Endothelial cell of umbilical vein (primary cell): ENCODE data around the gene FNDC5. TPM values are rescaled to one million over a fixed set of nuclear protein-coding genes. Genes with fewer than 3 reads are reported as not detected.

ENCODE experiments used
- BruUV-seq: library from RNA; stranded (reverse); fragments of 400-500 nt; replicated peaks from 2 replicates; lab custom pipeline; 2021; lab: Mats Ljungman, UMichigan
- CTCF ChIA-PET: fragments of 300-600, 350-600 bp; sonication (Branson Sonifier 250); formaldehyde crosslinking; loops from one replicate; lab custom pipeline; 2021; ENCODE audit warnings: antibody characterized with exemption, inconsistent platforms; lab: Charles Lee
- POLR2A ChIA-PET: fragments of 300-600, 350-600 bp; sonication (Branson Sonifier 250); formaldehyde crosslinking; loops from one replicate; lab custom pipeline; 2021; ENCODE audit warnings: antibody characterized with exemption, inconsistent platforms; lab: Charles Lee
- DNase-seq: peaks from one replicate; pipeline ENCODE4 v3.0.0-alpha.2; 2011; ENCODE audit warnings: low read depth, low spot score
- FAIRE-seq: peaks from 2 replicates; lab custom pipeline; 2011; peaks lifted over from hg19 to GRCh38; lab: Jason Lieb, UNC
- H2AFZ ChIP-seq: 2 replicates; pipeline ENCODE4 v1.6.0; 2012; ENCODE audit warnings: low read depth, low read length, control low read depth, inconsistent platforms
- H3K27ac ChIP-seq: 2 replicates; pipeline ENCODE4 v1.5.1; 2011; ENCODE audit warnings: low read depth, mild to moderate bottlenecking, control low read depth, low read length, moderate library complexity; ENCODE audit not compliant: insufficient read depth
- H3K27me3 ChIP-seq, 2 experiments: 2 replicates each; pipeline versions ENCODE4 v1.6.0 to v1.6.1; 2011; ENCODE audit warnings: low read length in 2 of 2, mixed read lengths in 1 of 2; ENCODE audit not compliant: control insufficient read depth in 2 of 2, insufficient read depth in 2 of 2
- H3K36me3 ChIP-seq, 2 experiments: 2 replicates in 1 of 2; 3 replicates in 1 of 2; pipeline ENCODE4 v1.5.1; 2011; ENCODE audit warnings: low read length in 2 of 2, mild to moderate bottlenecking in 1 of 2, moderate library complexity in 1 of 2; ENCODE audit not compliant: control insufficient read depth in 2 of 2, insufficient read depth in 2 of 2; ENCODE audit errors: extremely low read depth in 1 of 2
- H3K4me1 ChIP-seq: 3 replicates; pipeline ENCODE4 v1.5.1; 2011; ENCODE audit warnings: mild to moderate bottlenecking, low read length; ENCODE audit not compliant: control insufficient read depth, insufficient read depth; ENCODE audit errors: extremely low read depth
- H3K4me2 ChIP-seq: 2 replicates; pipeline ENCODE4 v1.6.1; 2011; ENCODE audit warnings: low read length, control low read depth, mixed read lengths; ENCODE audit not compliant: insufficient read depth
- H3K4me3 ChIP-seq, 3 experiments: fragments of 200-600 bp in 1 of 3; sonication (generic), shearing (Covaris generic) in 1 of 3; replicated peaks in 1 of 3; 2 replicates each; pipeline ENCODE4 v1.5.1; 2011 to 2016; ENCODE audit warnings: control low read depth in 3 of 3, low read length in 3 of 3, mild to moderate bottlenecking in 2 of 3, inconsistent platforms in 1 of 3, low read depth in 1 of 3, moderate library complexity in 1 of 3; ENCODE audit not compliant: insufficient read depth in 1 of 3
- H3K79me2 ChIP-seq: 2 replicates; pipeline ENCODE4 v1.6.0; 2012; ENCODE audit warnings: low read length, inconsistent platforms; ENCODE audit not compliant: control insufficient read depth, insufficient read depth
- H3K9ac ChIP-seq: replicated peaks from 2 replicates; pipeline ENCODE3; 2011; ENCODE audit warnings: low read length, control low read depth; ENCODE audit not compliant: insufficient read depth; ENCODE audit errors: extremely low read depth
- H3K9me1 ChIP-seq: replicated peaks from 3 replicates; pipeline ENCODE4 v1.6.0; 2011; ENCODE audit warnings: mild to moderate bottlenecking, low read length; ENCODE audit not compliant: control insufficient read depth, insufficient read depth; ENCODE audit errors: extremely low read depth
- H3K9me3 ChIP-seq: replicated peaks from 2 replicates; pipeline ENCODE4 v1.5.1; 2012; ENCODE audit warnings: low read length, inconsistent platforms; ENCODE audit not compliant: control insufficient read depth, insufficient read depth
- H4K20me1 ChIP-seq: replicated peaks from 2 replicates; pipeline ENCODE3; 2011; ENCODE audit warnings: mild to moderate bottlenecking, low read length; ENCODE audit not compliant: control insufficient read depth, insufficient read depth; ENCODE audit errors: extremely low read depth
- EZH2 ChIP-seq: IDR thresholded peaks from 2 replicates; pipeline ENCODE4 v1.6.1; 2012; ENCODE audit warnings: borderline replicate concordance, low read depth, mild to moderate bottlenecking, moderate library complexity, low read length, inconsistent platforms; ENCODE audit not compliant: severe bottlenecking
- FOS ChIP-seq: IDR thresholded peaks from 2 replicates; pipeline ENCODE4 v1.6.1; 2011; ENCODE audit warnings: mild to moderate bottlenecking, low read length, moderate library complexity, borderline replicate concordance; ENCODE audit not compliant: insufficient read depth
- GATA2 ChIP-seq: IDR thresholded peaks from 2 replicates; pipeline ENCODE4 v1.7.0; 2011; ENCODE audit warnings: low read depth, mild to moderate bottlenecking, moderate library complexity, mixed read lengths, low read length; ENCODE audit not compliant: insufficient read length, insufficient read depth
- JUN ChIP-seq: IDR thresholded peaks from 2 replicates; pipeline ENCODE4 v1.6.1; 2011; ENCODE audit warnings: borderline replicate concordance, low read depth; ENCODE audit not compliant: insufficient read length, insufficient read depth
- MYC ChIP-seq: IDR thresholded peaks from one replicate; pipeline ENCODE4 v1.6.1; 2011; ENCODE audit warnings: mild to moderate bottlenecking, low read depth, low read length
- POLR2A ChIP-seq: IDR thresholded peaks from 2 replicates; pipeline ENCODE4 v1.6.1; 2012; ENCODE audit warnings: low read depth, mild to moderate bottlenecking, control low read depth, low read length
- POLR2AphosphoS5 ChIP-seq: IDR thresholded peaks from 2 replicates; pipeline ENCODE4 v1.6.1; 2012; ENCODE audit warnings: low read depth, mild to moderate bottlenecking, control low read depth, low read length, moderate library complexity; ENCODE audit not compliant: insufficient read depth
- dilution Hi-C: fragments of 300-500 bp; cut with MboI; formaldehyde crosslinking; loops from one replicate; pipeline ENCODE4 v1.15.0; 2019; ENCODE audit warnings: low sequenced_read_pairs; ENCODE audit not compliant: extremely low pct_ligation_motif_present
- intact Hi-C: fragments of 100-400 bp; cut with micrococcal nuclease; formaldehyde crosslinking; loops from one replicate; pipeline ENCODE4 v1.10.0; 2022
- polyA plus RNA-seq, 4 experiments: library from polyadenylated mRNA; depleted of rRNA in 3 of 4; stranded (reverse) in 3 of 4; unstranded in 1 of 4; fragments of >200 nt; gene quantifications; 2 replicates each; pipeline versions ENCODE4 v1.2.1 to v1.2.3, GENCODE V29; 2011 to 2012; ENCODE audit warnings: missing spikeins in 1 of 4
- total RNA-seq: library from RNA; stranded (reverse); gene quantifications from 2 replicates; pipeline ENCODE4 v1.2.3, GENCODE V29; 2021
- TF ChIP-seq, protein P1 (sequence below), 2 donors: IDR thresholded peaks; 1 replicate in 1 of 2; 2 replicates in 1 of 2; pipeline ENCODE4 v1.5.1; 2011; ENCODE audit warnings: low read length in 2 of 2, mild to moderate bottlenecking in 2 of 2, moderate library complexity in 2 of 2, control low read depth in 1 of 2, inconsistent platforms in 1 of 2, low read depth in 1 of 2; ENCODE audit not compliant: insufficient read depth in 1 of 2; ENCODE audit errors: extremely low read depth in 1 of 2
- TF ChIP-seq, protein P2 (sequence below): IDR thresholded peaks from 2 replicates; pipeline ENCODE4 v1.6.1; 2011; ENCODE audit not compliant: insufficient read depth, insufficient read length

Gene FNDC5
- total and polyA plus RNA-seq, 2 donors (not counting 3 experiments of a cell fraction or from before 2014, with no cell fraction given): 0.14 to 0.64 TPM

DNA sequence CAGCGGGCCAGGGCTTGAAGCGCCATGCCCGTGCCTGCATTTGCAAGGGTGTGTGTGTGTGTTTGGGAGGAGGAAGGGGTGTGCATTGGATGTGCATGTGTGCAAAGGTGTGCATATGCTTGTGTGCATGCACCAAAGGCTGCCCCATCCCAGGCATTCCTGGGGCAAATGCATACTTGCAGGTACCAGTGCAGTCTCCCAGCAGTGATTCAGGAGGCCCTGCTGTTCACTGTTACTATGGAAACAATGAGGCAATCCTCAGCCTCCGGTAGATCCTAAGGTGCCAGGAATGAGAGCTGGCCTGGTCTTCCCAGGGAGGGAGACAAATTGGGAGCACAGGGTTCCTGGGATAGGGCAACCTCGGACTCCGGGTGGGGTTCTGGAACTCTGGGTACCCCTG, 7.5 kb upstream of the FNDC5 start:
- peaks cover 0 to 2% of the 10 kb centered on the region in 2 experiments for H3K27me3 ChIP-seq
- H3K4me2 ChIP-seq: no peak overlapping the region
- dilution Hi-C loops: no loop called here
- H3K27ac ChIP-seq: no peak overlapping the region
- H3K9me3 ChIP-seq: no peaks in the 10 kb centered on the region
- FAIRE-seq (no peak), DNase-seq (no peak)
- no TSS peak for BruUV-seq
- H3K9me1 ChIP-seq: no peaks in the 10 kb centered on the region
- ChIA-PET POLR2A (no interaction called here), CTCF (interaction anchor here (0.7 to 6.0 kb wide), 7 partner anchors 8 to 211 kb away, joined by 3 to 175 read pairs (median 4); partner anchors contain the start of gene HPCA)
- H4K20me1 ChIP-seq: no peaks in the 10 kb centered on the region
- H3K4me3 ChIP-seq: no peak overlapping the region
- no peaks in the 10 kb centered on the region for H3K36me3 ChIP-seq
- no peak overlapping the region for H2AFZ ChIP-seq
- intact Hi-C loops: no loop called here
- H3K79me2 ChIP-seq: no peaks in the 10 kb centered on the region
- no peak overlapping the region for H3K9ac ChIP-seq
- H3K4me1 ChIP-seq: no peaks in the 10 kb centered on the region
- TF ChIP-seq EZH2 (no peak), POLR2AphosphoS5 (no peak), FOS (no peak), MYC (no peak), JUN (no peak), POLR2A (no peak), GATA2 (no peak)
- TF ChIP-seq, protein P1, sequence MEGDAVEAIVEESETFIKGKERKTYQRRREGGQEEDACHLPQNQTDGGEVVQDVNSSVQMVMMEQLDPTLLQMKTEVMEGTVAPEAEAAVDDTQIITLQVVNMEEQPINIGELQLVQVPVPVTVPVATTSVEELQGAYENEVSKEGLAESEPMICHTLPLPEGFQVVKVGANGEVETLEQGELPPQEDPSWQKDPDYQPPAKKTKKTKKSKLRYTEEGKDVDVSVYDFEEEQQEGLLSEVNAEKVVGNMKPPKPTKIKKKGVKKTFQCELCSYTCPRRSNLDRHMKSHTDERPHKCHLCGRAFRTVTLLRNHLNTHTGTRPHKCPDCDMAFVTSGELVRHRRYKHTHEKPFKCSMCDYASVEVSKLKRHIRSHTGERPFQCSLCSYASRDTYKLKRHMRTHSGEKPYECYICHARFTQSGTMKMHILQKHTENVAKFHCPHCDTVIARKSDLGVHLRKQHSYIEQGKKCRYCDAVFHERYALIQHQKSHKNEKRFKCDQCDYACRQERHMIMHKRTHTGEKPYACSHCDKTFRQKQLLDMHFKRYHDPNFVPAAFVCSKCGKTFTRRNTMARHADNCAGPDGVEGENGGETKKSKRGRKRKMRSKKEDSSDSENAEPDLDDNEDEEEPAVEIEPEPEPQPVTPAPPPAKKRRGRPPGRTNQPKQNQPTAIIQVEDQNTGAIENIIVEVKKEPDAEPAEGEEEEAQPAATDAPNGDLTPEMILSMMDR (IDR thresholded peaks at IDR 0.05; ENCODE audit: extremely low read depth in 1 of 2, insufficient read depth in 1 of 2, low read depth in 1 of 2, low read length in 2 of 2): no peak
- TF ChIP-seq, protein P2, sequence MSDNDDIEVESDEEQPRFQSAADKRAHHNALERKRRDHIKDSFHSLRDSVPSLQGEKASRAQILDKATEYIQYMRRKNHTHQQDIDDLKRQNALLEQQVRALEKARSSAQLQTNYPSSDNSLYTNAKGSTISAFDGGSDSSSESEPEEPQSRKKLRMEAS: no peak
